GM19395 (cell line): Measurements from ENCODE around the gene PRKCA.
"Not testable (repeated sequence)": the region's sequence is repeated elsewhere in the genome, so short reads cannot be mapped to it uniquely, and the experiment has no call there.

ENCODE experiments used
- ATAC-seq: cut with Tn5 transposase; IDR thresholded peaks from one replicate; pipeline ENCODE4 v1.9.1; 2021; ENCODE audit warnings: mild to moderate bottlenecking, moderate library complexity; ENCODE audit not compliant: unreplicated experiment

Gene PRKCA

GRCh38 chr17:66720027-66720426 lies 417.6 kb downstream of the PRKCA start:
- ATAC-seq = no peak

- no peak for ATAC-seq
Measured at GRCh38 chr17:66720567-66720966, 418.2 kb downstream of the PRKCA start.

- ATAC-seq = no peak
Measured at GRCh38 chr17:66722341-66722740, 419.9 kb downstream of the PRKCA start.

GRCh38 chr17:66724581-66725341 lies 422.3 kb downstream of the PRKCA start:
- no peak for ATAC-seq

- not testable (repeated sequence) for ATAC-seq
Measured at GRCh38 chr17:66725438-66725837, 423.0 kb downstream of the PRKCA start.

GRCh38 chr17:66725956-66726355 lies 423.5 kb downstream of the PRKCA start:
- no peak for ATAC-seq

GRCh38 chr17:66726371-66726770 lies 424.0 kb downstream of the PRKCA start:
- ATAC-seq = no peak

GRCh38 chr17:66726846-66727245 lies 424.4 kb downstream of the PRKCA start:
- ATAC-seq = no peak

- ATAC-seq = peak; percentile 71
Measured at GRCh38 chr17:66727634-66728570, 425.5 kb downstream of the PRKCA start.

- ATAC-seq = no peak
Measured at GRCh38 chr17:66730461-66730923, 428.1 kb downstream of the PRKCA start.

GRCh38 chr17:66733759-66734158 lies 431.3 kb downstream of the PRKCA start:
- no peak for ATAC-seq

- ATAC-seq = no peak
Measured at GRCh38 chr17:66734186-66734943, 432.0 kb downstream of the PRKCA start.

- ATAC-seq = no peak
Measured at GRCh38 chr17:66737524-66737923, 435.1 kb downstream of the PRKCA start.

GRCh38 chr17:66738301-66738700 lies 435.9 kb downstream of the PRKCA start:
- ATAC-seq = no peak

- ATAC-seq = no peak
Measured at GRCh38 chr17:66739553-66739952, 437.1 kb downstream of the PRKCA start.

GRCh38 chr17:66740226-66740625 lies 437.8 kb downstream of the PRKCA start:
- no peak for ATAC-seq

- no peak for ATAC-seq
Measured at GRCh38 chr17:66743511-66743910, 441.1 kb downstream of the PRKCA start.

GRCh38 chr17:66746736-66747135 lies 444.3 kb downstream of the PRKCA start:
- no peak for ATAC-seq

GRCh38 chr17:66747578-66748275 lies 445.3 kb downstream of the PRKCA start:
- no peak for ATAC-seq

- ATAC-seq = no peak
Measured at GRCh38 chr17:66748578-66748977, 446.2 kb downstream of the PRKCA start.
